Epithelial cell of esophagus (primary cell): ENCODE data around the gene ETV3L.
"Not testable (repeated sequence)": the region's sequence is repeated elsewhere in the genome, so short reads cannot be mapped to it uniquely, and the experiment has no call there.

ENCODE experiments used
- DNase-seq: peaks from one replicate; pipeline ENCODE4 v3.0.0; 2010; ENCODE audit warnings: low read depth
- H3K4me3 ChIP-seq: 2 replicates; pipeline ENCODE4 v1.5.1; 2011; ENCODE audit warnings: mild to moderate bottlenecking, low read length, control low read depth
- CTCF ChIP-seq: IDR thresholded peaks from 2 replicates; pipeline ENCODE4 v1.5.1; 2011; ENCODE audit warnings: low read depth, mild to moderate bottlenecking, low read length, control low read depth, inconsistent platforms; ENCODE audit not compliant: insufficient read depth; ENCODE audit errors: missing control alignments

The ETV3L gene

GRCh38 chr1:157056269-157056668, 43.3 kb downstream of the ETV3L start:
- TF ChIP-seq CTCF, result no peak
- DNase-seq, result no peak
- H3K4me3 ChIP-seq, result no peak overlapping the region

GRCh38 chr1:157055729-157056128, 43.9 kb downstream of the ETV3L start:
- not testable (repeated sequence) for DNase-seq, H3K4me3 ChIP-seq

- TF ChIP-seq CTCF, result no peak
- no peak for DNase-seq
- H3K4me3 ChIP-seq, result no peak overlapping the region
Observed at GRCh38 chr1:157050836-157051235, 48.8 kb downstream of the ETV3L start.

- TF ChIP-seq CTCF, result no peak
- no peak for DNase-seq
- H3K4me3 ChIP-seq, result no peak overlapping the region
Observed at GRCh38 chr1:157047062-157047410, 52.6 kb downstream of the ETV3L start.

GRCh38 chr1:157045250-157046218, 54.1 kb downstream of the ETV3L start, which contains the start of gene ARHGEF11:
ARHGEF11 (minus strand) TSS chr1:157045742; CDS start chr1:157044330, 1,412 bp downstream.
- peak; percentile 86 for DNase-seq
- H3K4me3 ChIP-seq, result peak within 1 kb of the TSS; percentile 77
- no peak for TF ChIP-seq CTCF

GRCh38 chr1:157044326-157044725, 55.3 kb downstream of the ETV3L start:
- no peak for TF ChIP-seq CTCF
- peak overlapping the region; percentile 77 for H3K4me3 ChIP-seq

GRCh38 chr1:157043685-157044084, 55.9 kb downstream of the ETV3L start:
- TF ChIP-seq CTCF, result no peak
- peak overlapping the region; percentile 77 for H3K4me3 ChIP-seq
- no peak for DNase-seq

More at GRCh38 chr1:157044326-157044725, 55.3 kb downstream of the ETV3L start:
- DNase-seq, result no peak
